KG1 (cell line): ENCODE measurements around the gene SLC6A2.

ENCODE experiments used
- DNase-seq: peaks from one replicate; lab custom pipeline; 2025; lab: John Stamatoyannopoulos, UW

Gene SLC6A2

GRCh38 chr16:55647798-55648197, 8.0 kb upstream of the SLC6A2 start:
- no peak for DNase-seq

DNA sequence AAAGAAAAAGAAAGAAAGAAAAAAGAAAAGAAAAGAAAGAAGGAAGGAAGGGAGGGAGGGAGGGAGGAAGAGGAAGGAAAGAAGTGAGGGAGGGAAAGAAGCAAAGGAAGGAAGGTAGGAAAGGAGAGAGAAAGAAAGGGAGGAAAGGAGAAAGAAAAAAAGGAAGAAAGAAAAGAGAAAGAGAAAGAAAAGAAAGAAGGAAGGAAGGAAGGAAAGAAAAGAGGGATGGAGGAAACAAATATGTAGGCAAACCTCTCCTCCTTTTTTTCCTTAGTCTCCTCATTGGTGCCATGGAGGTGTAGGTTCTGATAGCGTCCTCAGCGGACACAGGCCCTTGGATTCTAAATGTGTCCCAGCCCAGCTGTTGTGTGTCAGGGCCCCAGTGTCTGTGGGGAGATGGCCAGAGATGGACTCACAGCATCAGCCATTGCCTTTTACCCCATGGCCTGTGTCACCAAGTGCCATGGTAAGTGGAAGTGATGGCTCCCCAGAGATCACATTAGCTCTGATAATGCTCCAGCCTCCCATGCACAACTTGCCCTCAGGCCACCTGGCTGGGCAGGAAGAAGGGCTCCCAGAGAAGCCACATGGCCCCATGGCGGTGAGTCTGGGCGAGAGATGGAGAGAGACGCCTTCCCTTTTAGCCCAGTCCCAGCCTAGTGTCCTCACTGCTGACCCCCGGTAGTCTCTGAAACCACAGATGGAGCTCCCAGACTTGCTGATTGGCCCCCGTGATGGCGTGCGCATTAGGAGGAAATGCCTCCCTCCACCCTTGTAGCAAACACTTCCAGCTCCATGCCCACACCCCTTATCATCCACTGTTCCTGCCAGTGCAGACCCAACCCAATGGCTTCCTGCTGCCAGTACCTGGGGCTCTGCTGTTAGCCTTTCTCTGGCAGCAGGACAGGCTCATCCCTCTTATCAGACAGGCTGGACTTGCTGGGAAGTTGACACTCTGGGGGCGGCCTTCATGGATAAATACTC, 3.7 kb upstream of the SLC6A2 start:
- DNase-seq = no peak

DNA sequence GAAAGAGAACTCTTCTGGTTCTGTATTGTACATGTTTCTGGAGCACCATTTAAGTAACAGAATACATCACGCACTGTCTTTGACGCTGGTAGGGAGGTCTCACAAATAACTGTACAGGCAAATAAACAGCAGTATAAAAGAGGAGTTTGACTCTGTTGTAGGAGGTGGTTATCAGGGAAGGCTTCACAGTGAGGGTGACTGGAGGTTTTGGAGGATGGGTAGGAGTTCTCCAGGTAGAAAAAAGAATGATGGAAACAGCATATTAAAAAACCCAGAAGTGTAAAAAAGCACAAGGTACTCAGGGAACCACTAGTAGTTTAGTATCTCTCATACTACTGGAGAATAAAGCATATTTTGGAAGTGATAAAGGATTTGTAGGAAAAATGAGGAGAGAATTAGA, 2.7 kb upstream of the SLC6A2 start:
- no peak for DNase-seq

GRCh38 chr16:55655381-55655896, 349 bp upstream of the SLC6A2 start:
- no peak for DNase-seq

- DNase-seq = no peak
Observed at GRCh38 chr16:55656691-55657092, 904 bp downstream of the SLC6A2 start.

DNA sequence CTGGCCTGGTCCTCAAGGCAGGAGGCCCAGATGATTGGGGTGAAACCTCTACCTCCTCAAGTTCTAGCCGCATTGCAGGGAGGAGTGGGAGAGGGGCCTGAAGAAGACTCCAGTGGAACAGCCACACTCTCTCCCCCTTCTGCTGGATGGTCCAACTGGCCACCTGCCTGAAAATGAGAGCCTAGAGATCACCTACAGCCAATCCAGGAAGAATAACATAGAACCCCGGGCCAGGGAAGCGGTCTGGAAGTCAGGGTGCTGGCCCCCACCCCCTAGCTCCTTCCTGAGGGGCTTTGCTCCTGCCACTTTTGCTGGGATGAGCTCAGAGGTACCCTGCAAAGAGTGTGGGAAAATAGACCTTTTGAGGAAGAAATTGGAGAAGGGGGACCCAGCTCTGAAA, 1.8 kb downstream of the SLC6A2 start:
- DNase-seq = no peak

GRCh38 chr16:55658898-55659420, 3.2 kb downstream of the SLC6A2 start:
- no peak for DNase-seq

DNA sequence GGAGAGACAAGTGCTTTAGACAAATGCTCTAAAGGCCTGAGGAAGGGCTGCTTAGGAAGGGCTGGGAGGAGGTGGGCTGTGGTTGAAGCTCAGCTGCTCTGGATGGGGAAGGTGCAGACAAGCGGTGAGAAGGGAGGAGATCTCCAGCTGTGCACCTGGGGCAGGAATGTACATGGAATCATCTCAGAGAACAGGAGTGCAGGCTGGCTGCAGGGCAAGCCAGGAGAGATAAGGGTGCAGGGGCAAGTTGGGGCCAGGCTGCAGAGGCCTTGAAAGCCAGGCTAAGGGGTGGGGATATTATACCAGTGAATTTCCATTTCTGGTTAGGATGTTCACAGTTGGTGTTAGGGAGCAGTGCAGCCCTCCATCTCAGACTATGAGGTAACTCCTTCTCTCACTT, 4.2 kb downstream of the SLC6A2 start:
- no peak for DNase-seq

DNA sequence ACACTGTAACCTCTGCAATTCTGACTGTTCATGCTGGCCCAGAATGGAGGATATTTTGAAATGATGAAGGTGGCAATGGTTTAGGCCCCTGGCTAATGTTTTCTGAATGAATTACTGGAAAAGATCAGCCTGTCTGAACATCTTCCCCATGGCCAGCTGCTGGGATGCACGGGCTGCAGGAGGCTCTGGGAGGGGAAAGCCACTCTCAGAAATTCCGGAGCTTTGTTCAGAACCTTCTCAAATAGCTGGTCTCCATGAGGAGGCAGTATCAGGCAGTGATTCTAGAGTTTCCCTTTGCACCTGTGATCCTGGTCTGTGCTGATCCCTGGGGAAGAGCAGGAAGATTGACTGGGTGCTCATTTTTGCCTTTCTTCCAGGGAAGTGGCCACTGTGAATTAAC, 5.0 kb downstream of the SLC6A2 start:
- no peak for DNase-seq

DNA sequence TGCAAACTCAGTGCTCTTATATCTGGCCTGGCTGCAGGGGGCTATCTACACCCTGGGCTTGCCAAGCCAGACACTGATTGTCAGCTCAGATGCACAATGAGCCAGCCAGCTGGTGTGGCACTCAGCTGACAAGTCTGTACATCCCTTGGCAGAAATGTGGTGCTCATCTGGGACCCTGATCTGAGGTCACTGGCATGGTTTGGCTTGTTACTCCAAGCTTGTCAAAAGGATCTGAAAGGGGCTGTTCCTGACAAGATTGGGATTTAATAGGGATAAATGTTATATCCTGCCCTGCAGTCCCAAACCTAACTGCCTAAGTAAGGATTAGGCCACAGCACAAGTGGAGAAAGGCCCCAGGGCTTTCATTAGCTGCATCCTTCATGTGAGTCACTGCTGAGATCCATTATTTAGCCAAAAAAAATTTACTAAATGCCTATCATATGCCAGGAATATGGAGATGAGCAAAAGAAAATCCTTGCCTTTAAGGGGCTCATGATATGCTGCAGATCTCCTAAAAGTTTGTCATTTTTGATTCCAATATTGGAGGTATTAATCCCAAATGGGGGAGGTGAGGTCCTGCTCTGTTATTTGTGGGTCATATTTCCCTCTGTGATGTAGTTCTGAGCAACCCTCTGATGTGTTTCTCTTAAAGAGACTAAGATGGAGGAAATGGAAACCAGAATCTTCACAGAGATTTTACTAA, 6.3 kb downstream of the SLC6A2 start:
- DNase-seq = no peak

DNA sequence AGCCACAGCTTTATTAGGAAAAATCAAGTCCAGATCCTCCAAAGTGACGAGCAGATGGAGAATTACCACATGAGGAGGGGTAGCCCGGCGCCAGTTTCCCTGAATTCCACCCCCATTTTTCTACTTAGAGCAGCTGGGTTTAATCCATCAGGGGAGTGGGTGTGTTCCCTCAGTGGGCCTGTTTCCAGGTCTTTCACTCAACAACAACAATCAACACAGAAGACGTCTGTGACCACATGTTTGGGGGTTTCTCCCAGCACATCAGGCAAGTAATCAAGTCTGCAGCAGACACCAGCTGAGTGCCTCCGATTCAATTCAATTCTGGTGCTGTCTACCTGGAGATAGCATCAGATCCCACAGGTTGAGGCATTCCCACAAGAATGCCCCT, 6.8 kb downstream of the SLC6A2 start:
- no peak for DNase-seq

- no peak for DNase-seq
Observed at GRCh38 chr16:55663225-55663624, 7.4 kb downstream of the SLC6A2 start.

DNA sequence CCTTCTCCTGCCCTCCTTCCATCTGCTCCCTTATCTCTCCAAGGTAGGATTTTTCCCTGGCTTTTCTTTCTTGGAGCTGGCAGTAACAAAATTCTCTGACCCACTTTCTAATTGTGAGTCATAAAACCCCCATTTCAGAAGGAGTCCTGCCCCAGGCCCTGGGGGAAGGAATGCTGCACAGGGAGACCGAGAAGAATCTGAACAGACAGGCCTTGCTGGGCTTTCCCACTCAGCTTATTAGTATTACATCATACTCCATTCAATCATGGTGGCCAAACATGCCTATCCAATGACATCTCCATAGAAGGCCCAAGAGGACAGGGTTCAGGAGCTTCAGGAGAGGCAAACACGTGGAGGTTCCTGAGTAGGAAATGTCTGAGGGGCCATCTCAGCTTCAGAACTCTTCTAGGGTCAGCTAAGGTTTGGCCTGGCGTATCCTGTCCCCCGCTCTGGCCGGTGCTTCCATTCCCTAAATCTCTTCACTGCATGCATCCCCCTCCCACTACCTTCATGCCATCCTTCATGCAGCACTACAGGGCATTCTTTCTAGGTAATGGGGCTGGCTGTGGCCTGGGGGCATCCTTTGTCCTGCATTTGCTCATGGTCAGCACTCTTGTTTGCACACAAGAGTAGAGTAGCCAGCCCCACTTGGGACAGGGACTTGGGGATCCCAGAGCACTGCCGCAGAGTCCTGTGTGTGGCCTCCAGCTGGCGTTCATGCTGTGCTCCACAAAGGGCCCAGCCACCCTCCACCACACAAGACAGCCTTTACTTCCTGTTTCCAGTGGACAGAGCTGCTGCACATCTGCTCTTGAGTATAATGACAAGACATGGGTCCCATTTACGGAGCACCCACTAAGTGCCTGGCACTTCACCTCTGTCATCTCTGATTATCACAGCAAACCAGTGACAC, 8.2 kb downstream of the SLC6A2 start:
- DNase-seq = no peak

- DNase-seq = no peak
Observed at GRCh38 chr16:55664786-55665407, 9.1 kb downstream of the SLC6A2 start.

DNA sequence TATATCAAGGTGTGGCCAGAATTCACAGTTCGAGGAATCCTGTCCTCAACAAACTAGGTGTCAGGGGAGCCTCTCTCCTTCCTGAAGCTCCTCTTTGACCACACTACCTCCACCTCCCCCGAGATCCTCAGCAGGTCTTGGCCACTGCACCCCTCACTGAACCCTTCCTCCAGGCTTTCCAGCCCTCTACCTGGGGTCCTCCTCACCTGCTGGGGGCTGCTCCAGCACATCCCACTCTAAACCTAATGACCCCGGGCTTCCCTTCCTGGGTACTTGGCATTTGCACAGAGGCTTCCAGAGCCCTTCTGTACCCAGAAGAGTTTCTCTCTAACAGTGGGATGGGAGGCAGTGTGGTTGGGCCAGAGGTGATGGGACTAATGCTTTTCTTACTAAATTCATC, 9.7 kb downstream of the SLC6A2 start:
- no peak for DNase-seq

- DNase-seq = no peak
Observed at GRCh38 chr16:55666012-55666411, 10.2 kb downstream of the SLC6A2 start.

DNA sequence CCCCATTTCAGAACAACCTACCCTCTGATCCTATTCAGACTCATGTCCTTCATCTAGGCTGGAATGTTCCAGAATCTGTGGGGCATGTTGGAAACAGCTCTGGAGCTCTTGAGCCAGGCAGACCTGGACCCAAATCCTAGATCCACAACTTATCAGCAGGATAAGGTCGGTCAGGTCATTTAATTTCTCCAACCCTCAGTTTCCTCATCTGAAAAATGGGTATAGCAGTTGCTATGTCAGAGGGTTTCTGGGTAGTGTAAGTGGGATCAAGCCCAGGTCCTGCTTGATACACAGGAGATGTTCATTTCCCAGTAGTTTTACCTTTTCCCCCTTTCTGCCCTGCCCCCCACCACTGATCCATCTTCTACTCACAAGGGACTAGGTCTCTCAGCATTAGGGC, 12.0 kb downstream of the SLC6A2 start:
- DNase-seq = no peak

- no peak for DNase-seq
Observed at GRCh38 chr16:55668340-55669281, 12.8 kb downstream of the SLC6A2 start.

DNA sequence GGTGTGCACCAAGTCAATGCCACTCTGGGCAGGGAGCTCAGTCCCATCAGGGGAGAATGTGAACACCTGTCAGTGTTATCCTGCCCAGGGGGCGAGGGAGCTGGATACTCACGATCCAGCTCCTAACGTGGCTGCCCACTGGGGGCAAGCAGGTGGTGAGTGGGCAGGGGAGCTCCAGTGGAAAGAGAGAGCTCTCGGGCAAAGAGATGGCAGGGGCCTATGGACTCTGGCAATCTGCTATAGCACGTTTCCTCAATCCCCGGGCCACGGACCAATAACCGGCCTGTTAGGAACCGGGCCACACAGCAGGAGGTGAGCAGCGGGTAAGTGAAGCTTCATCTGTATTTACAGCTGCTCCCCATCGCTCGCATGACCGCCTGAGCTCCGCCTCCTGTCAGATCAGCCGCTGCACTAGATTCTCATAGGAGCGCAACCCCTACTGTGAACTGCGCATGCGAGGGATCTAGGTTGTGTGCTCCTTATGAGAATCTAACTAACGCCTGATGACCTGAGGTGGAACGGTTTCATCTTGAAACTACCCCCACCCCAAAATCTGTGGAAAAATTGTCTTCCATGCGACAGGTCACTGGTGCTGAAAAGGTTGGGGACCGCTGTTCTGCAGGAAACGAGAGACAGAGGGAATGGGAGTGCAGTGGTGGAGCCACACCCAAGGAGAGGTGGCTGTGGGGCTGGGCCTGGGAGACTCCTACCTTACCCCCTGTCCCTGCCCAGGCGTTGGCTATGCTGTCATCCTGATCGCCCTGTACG, 15.6 kb downstream of the SLC6A2 start:
- DNase-seq = no peak

- no peak for DNase-seq
Observed at GRCh38 chr16:55671974-55672280, 16.1 kb downstream of the SLC6A2 start.
